Measurements from ENCODE around the gene SFRP2.

SFRP2 gene, protein sequence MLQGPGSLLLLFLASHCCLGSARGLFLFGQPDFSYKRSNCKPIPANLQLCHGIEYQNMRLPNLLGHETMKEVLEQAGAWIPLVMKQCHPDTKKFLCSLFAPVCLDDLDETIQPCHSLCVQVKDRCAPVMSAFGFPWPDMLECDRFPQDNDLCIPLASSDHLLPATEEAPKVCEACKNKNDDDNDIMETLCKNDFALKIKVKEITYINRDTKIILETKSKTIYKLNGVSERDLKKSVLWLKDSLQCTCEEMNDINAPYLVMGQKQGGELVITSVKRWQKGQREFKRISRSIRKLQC

DNA sequence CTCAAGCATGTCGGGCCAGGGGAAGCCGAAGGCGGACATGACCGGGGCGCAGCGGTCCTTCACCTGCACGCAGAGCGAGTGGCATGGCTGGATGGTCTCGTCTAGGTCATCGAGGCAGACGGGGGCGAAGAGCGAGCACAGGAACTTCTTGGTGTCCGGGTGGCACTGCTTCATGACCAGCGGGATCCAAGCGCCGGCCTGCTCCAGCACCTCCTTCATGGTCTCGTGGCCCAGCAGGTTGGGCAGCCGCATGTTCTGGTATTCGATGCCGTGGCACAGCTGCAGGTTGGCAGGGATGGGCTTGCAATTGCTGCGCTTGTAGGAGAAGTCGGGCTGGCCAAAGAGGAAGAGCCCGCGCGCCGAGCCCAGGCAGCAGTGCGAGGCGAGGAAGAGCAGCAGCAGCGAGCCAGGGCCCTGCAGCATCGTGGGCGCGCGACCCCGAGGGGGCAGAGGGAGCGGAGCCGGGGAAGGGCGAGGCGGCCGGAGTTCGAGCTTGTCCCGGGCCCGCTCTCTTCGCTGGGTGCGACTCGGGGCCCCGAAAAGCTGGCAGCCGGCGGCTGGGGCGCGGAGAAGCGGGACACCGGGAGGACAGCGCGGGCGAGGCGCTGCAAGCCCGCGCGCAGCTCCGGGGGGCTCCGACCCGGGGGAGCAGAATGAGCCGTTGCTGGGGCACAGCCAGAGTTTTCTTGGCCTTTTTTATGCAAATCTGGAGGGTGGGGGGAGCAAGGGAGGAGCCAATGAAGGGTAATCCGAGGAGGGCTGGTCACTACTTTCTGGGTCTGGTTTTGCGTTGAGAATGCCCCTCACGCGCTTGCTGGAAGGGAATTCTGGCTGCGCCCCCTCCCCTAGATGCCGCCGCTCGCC is at the start of gene SFRP2:
Gene SFRP2, minus strand, starts transcription at position 671 of the 864 bp plus-strand sequence. Its CDS starts 248 bp downstream, at position 423.
- FAIRE-seq (no peak), DNase-seq (ENCODE audit: low spot score) (no peak)

DNA sequence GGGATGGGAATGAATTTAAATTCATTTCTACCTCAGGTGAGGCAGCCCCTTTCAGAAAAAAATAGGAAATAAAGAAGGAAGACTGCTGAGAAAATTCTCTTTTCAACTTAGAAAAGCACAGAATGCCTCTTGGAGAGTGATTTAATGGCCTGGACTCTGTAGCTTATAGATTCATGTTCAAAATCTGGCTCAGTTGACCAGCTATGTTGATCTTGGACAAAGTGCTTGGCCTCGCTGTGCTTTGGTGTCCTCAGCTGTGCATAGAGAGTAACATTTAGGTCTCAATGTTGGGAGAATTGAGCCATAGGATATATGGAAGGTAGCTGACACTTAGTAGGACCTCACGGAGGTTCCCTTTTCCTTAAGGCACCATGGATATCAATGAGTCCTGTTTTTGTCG is 49.7 kb upstream of the SFRP2 start:
- no peak for DNase-seq (ENCODE audit: low spot score)
- no peak for FAIRE-seq

DNA sequence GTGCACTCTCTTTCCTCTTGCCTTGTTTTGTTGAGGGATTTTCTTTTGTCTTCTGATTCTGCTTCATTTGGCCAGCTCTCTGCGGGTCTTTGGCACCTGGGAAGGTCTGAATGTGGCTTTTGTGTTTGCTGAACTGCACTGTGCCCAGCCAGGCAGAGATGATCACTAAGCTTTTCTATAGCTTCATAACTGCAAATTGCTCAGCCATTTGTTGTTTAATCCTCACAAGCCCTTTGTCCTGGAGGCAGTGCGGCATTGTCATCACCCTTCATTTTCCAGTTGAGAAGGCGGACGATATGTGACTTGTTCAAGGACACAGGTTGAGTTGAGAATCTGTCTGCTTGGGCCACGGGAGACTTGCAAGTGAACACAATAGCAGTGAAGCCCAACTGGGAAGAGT is 46.0 kb upstream of the SFRP2 start:
- DNase-seq (ENCODE audit: low spot score) (no peak), FAIRE-seq (no peak)

DNA sequence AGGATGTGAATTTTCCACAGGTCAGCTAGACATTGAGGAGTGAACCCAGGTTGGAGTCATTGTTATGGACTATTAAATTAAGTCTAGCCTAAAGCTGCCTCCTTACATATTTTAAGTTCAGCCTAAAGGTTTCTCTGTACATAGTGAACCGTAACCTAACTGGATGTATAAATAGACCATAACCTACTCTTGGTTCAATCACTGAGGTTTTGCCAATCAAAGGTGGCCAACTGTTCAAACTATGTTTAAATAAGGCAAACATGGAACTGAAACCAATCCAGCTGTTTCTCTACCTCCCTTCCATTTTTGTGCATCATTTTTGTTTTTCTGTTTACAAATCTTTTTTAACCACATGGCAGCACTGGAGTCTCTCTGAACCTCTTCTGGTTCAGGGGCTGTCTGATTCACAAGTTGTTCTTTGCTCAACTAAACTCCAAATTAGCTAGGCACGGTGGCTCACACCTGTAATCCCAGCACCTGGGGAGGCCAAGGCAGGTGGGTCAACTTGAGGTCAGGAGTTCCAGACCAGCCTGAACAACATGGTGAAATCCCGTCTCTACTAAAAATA is 43.9 kb upstream of the SFRP2 start:
- FAIRE-seq, result no peak
- DNase-seq (ENCODE audit: low spot score), result no peak

DNA sequence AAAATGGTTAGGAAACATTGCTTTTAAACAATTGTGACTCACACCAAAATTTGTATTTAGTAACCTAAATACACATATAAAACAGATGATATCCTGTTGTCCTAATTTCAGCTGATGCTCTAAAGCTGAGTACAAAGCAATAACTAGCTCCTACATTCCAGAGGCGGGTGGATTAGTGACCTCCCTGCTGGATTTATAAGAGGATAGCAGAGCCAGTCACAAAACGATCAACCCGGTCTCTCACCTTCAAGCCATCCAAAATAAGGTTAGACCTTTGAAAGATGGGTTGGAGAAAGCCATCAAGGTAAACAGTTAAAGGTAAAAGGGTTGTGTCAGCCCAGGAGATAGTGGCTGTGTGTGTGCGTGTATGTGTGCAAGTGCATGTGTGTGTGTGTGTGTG is 43.2 kb upstream of the SFRP2 start:
- no peak for FAIRE-seq

DNA sequence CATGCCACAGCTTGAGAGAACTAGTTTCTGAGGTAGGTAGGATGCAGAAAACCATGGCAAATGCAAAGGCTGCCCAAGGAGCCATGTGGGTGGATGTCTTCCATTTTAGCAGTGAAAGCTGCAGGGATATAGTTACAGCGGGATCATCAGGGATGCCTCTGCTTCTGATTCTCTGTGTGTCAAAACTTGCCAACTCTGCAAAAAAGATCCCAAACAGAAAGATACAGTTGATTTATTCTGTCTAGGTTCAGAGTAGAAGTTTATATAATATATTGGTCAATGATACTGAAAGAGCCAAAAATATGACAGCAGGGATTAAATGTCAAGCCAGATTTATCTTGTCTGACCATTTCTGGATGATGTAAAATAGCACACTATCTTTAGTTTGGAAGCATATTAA is 42.4 kb upstream of the SFRP2 start:
- FAIRE-seq, result no peak
- no peak for DNase-seq (ENCODE audit: low spot score)

More for the DNA sequence above, 43.2 kb upstream of the SFRP2 start:
- DNase-seq (ENCODE audit: low spot score), result no peak

DNA sequence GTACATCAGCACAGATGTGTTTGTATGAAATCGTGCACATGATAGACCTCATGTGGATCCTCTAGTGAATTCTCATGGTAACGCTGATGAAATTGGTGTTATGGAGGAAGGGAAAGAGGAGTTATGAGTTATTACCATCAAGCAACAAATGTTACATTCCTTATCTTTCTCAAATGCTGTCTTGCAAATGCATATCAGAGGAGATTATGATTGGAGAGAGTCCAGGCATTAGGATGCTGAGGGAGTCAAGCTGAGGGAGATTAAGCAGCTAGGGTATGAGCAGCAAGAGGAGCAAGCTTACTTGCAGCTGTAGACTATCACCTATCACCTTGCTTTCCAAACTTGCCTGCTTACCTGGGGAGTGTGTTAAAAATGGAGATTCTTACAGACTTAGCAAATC is 36.8 kb upstream of the SFRP2 start:
- FAIRE-seq (no peak), DNase-seq (ENCODE audit: low spot score) (no peak)

DNA sequence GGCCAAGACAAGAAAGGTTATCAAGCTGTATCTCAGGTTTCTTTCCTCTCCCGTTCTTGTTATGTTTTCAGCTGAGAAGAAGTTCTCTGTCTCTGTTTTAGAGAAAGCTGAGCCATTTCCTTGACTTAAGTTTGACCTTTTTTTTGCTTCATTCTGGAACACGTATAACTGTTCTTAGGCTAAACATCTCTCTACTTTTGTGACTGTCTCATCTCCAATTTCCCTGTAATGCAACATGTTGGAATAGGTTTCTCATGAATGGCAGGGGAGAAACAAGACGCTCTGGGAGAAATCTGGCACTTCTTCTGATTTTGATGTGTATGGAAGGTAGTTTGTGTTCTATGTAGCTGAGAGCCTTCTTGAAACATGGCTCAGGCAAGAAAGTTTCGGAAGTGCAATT is 36.2 kb upstream of the SFRP2 start:
- DNase-seq (ENCODE audit: low spot score) (no peak), FAIRE-seq (no peak)

DNA sequence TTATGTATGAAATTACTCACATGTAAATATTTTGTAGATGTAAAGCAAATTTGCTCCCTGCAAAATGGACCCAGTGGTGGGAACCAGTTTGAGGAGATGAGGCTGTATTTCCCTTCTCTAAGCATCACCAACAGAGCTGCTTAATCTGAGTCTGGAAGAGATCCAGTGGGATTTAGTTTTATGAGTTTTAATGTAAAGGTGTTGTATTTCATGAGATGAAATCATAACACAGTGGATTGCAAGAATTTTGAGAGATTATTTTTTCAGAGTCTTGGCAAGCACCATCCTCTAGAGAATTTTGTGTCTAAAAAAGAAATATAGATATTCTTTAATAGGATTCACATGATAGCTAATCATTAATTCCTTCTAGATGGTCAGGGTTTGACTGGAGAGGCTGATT is 35.6 kb upstream of the SFRP2 start:
- DNase-seq (ENCODE audit: low spot score), result no peak
- FAIRE-seq, result no peak

DNA sequence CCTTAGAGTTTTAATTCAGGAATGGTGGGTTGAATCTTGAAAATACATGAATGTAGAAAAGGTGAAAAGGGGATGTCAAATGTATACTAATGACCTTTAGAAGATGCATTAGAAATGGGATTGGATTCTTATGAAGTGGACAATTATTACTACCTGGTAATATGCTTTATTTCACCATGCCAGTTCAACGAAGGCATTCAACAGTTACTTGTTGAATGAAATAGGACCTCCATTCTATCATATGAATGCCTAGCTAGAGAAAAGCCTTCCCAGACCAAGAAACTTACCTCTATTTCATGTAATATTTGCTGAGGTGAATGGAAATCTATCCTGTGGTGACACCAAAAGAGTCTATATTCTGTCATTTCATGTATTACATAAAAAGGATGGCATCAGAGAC is 34.6 kb upstream of the SFRP2 start:
- no peak for FAIRE-seq
- DNase-seq (ENCODE audit: low spot score), result no peak

DNA sequence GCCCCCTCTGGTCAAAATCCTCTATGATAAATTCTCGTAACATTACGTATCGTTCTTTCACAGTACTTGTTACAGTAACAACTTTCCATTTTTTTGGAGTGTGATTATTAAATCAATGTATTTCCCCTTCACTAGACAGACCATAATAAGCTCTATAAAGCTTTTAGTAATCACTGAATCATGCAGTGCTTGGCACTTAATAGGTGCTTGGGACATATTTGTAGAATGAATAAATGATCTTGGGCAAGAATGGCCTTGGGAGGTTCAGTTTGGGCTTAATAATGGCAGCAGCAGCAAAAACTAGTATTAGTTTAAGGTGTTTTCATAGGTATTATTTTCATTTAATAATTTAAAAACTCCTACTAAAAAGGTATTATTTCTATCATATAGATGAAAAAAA is 33.4 kb upstream of the SFRP2 start:
- no peak for DNase-seq (ENCODE audit: low spot score)
- FAIRE-seq, result no peak

DNA sequence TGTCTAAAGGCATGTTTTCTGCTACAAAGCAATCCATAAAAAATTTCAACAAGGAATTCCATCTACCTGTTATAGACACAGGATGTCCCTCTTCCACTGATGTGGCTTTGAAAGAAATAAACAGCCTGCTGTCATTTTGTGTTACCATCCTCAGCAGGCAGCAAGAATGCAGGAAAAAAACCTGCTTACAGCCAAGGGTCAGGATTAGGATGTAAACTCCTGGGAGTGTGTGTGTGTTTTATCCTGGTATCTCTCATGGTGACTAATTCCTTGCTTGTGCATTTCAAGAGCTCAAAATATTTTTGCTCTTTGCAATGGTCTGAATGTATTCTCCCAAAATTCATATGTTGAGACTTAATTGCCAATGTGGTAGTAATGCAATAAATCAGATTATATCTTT is 28.6 kb upstream of the SFRP2 start:
- DNase-seq (ENCODE audit: low spot score) (no peak), FAIRE-seq (no peak)

DNA sequence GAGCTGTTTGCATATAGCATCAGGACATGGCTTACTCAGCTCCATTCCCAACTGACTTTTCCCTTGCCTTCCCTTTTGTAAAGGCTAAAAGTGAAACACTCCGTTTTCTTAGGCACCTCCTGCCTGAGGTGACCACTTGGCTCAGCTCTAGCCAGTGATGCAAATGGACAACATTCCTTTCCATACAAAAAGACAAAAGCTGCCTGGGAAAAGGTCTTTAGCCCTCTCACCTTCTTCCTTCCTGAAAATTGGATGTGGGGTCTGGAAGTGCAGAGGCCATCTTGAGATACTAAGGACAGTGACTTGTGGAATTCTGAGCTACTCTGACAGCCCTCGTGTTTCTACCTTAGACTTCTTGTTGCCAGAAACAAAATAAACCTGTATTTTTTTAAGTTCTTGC is 27.7 kb upstream of the SFRP2 start:
- FAIRE-seq, result no peak
- DNase-seq (ENCODE audit: low spot score), result no peak

DNA sequence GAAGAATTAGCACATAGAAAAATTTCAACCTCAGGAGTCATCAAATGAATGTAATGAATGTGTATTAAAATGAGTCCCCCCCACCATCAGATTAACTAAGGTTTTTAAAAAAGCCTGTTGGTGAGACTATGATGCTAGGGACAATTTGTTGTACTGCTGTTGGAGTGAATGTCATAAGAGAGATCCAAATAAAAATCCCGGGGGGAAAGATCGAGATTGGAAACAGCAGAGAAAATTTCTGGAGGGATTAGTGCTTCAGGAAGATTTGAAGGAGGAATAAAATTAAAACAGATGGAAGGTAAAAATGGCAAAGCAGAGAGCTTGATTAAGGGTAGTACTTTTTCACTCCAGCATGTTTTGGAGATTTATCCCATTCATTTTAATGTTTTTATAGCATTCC is 25.9 kb upstream of the SFRP2 start:
- no peak for FAIRE-seq
- no peak for DNase-seq (ENCODE audit: low spot score)

DNA sequence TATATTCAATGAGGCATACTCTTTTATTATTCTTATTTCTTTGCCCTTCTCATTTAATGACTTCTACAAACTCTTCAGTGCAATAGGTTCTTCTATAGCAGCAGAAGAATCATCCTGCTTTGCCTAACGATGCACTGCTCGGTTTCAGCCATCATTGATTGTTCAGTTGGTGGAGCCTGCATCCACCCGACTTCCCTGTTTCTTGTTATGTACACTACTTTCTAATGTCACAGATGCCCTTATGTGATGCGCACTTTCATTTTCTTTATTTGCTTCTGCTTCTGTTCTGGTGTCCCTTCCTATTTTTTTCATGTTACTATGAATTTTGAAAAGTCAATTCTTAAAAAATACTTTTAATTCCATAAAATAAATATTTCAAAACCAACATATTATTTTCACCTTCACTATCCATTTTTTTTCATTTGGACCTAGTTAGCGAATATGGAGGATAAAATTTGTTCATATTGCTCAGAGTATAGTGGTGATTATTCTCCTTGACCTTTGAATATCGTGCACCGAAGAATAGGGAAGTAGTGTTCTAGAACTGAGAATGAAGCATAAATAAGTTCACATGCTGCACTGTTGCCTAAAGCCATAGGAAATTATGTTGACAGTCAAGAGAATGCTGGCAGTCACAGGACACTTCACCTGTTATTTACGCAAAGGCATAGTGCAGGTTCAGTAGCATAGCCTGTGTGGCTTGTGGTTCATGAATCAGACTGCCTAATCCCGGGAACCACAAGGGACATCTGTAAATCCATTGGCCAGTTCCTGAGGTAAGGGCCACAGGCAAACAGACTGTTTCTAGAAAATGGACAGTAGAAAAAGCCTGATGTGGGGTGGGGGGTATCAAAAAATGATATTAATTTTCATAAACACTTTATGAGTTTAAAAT is 21.3 kb upstream of the SFRP2 start:
- DNase-seq (ENCODE audit: low spot score) (peak; percentile 25), FAIRE-seq (no peak)

DNA sequence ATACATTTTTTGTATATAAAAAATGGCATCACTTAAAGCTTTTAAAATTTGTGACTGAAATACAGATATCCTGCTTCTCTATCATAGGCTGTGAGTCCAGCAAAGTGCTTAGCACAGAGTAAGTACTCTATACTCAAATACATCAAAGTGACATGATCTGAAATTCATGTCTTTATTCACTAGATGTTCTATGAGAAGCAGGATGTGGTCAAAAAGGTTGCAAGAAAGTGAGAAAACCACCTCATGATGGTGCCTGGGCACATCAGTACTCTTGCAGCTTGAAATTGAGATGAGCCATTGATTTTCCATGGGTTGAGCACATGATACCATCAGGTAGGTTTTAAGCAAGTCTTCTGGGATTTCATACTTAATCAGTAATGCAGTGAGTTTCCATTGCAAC is 20.4 kb upstream of the SFRP2 start:
- FAIRE-seq (no peak), DNase-seq (ENCODE audit: low spot score) (no peak)

DNA sequence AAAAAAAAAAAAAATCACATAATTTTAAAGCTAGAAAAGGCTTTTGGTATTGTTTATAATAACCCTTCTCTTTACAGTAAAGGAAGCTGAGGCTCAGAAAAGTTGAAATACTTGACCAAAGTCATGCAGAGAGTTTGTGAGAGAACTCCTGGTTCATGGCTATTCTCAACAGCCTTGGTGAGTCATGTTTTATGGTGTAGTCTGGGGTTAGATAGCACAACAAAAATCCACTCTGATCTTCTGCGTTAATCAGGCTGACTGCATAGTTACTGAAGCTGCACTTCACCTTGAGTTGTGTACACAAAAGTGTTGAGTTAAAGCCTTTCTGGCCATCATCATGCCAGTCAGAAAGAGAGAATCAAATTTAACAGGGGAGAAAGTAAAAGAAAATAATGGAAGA is 19.3 kb upstream of the SFRP2 start:
- peak; percentile 35 for DNase-seq (ENCODE audit: low spot score)
- peak; percentile 61 for FAIRE-seq

DNA sequence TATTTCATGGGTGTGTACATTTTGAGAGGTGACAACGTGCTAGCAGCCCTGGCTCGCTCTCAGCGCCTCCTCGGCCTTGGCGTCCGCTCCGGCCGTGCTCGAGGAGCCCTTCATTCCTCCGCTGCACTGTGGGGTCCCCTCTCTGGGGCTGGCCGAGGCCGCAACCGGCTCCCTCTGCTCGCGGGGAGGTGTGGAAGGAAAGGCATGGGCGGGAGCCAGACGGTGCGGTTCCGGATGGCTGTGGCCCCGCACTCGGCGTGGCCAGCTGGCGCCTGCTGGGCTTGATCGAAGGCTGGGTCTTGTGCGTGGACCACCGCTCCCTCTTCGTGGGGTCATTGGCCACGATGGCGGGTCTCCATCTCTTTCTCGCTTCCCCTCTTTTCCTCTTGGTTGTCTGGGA is 17.2 kb upstream of the SFRP2 start:
- DNase-seq (ENCODE audit: low spot score) (no peak), FAIRE-seq (no peak)

DNA sequence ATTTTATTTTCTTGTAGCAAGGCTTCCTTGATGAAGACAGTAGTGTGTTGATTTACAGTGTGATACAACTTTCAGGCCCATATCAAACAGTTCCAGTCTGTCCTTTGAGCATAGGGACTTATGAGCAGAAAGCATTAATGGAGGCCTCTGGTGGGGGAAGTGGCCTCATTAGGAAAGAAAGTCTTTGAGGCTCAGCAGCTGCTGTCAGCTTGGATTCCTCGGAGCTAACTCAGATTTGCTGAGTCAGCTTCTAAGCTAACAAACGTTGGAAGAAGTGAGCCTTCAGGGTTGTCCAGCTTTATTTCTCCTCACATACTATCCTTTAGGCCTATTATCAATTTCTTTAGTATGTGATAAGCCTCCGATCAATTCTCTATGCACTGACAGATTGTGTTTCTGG is 15.8 kb upstream of the SFRP2 start:
- FAIRE-seq, result no peak
- no peak for DNase-seq (ENCODE audit: low spot score)

DNA sequence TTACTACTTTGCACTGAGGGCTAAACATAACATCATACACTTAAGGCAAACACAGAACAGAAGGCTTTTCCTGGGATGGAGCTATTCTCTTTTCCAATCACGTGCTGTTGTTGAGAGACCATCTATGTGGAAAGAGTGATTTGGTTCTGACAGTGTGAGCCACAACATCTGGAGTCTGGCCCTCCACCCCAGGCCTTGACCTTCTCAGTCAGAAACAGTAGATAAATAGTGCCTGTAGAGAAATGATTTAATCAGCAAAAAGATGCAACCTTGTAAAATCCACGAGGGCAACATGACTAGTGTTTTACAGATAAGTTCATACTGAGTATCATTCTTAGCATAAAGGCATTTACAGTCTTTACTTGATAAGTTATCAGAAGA is 10.8 kb upstream of the SFRP2 start:
- DNase-seq (ENCODE audit: low spot score) (no peak), FAIRE-seq (no peak)

DNA sequence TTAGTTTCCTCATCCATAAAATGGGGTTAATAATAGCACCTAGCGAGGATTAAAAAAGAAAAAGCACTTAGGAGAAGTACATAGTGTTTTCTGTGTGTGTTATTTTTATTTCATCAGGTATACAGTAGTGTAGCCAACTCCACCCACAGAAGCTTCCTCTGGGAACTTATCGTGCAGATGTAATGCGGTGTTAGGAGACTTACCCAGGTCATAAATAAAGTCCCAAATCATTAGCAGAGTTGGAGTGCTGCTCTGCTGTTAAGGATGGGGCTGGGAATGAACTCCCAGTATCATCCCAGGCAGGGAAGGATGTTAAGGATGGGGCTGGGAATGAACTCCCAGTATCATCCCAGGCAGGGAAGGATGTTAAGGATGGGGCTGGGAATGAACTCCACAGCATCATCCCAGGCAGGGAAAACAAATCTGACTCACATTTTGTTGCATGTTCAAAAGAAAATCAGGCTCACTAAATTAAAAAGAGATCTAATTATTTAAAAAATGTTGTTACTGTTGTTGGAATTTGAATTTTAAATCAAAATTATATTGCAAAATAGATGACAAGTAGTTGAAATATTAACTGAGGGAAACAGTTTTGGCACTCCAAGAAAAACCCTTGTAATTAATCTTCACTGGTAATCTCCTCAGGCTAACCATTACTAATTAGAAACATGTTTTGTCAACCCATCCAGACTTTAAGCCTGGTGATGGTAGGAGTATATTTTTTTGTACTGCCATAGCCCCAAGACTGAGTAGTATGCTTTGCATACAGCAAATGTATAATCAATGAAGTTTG is 10.2 kb upstream of the SFRP2 start:
- FAIRE-seq (no peak), DNase-seq (ENCODE audit: low spot score) (no peak)
